HCT116 (cell line): ENCODE results near the gene MAP2K2. TPM values are rescaled to one million over a fixed set of nuclear protein-coding genes. Genes with fewer than 3 reads are reported as not detected.

Experiments
- ATAC-seq: fragments of 200-7000 bp; cut with Tn5 transposase; 2 replicates; pipeline ENCODE4 v1.9.1; 2020; ENCODE audit warnings: mild to moderate bottlenecking, moderate library complexity
- BruUV-seq: library from RNA; stranded (reverse); fragments of 400-500 nt; replicated peaks from 2 replicates; lab custom pipeline; 2021; lab: Mats Ljungman, UMichigan
- CTCF ChIA-PET: fragments of 300-600 bp; sonication (Branson Sonifier 250); formaldehyde crosslinking; loops from one replicate; lab custom pipeline; 2021; ENCODE audit warnings: antibody characterized with exemption; lab: Charles Lee
- POLR2A ChIA-PET: fragments of 300-600, 350-600 bp; sonication (Branson Sonifier 250); formaldehyde crosslinking; loops from one replicate; lab custom pipeline; 2021; ENCODE audit warnings: antibody characterized with exemption; lab: Charles Lee
- RAD21 ChIA-PET, 2 experiments: fragments of 300-600 bp; sonication (Branson Sonifier 250); formaldehyde crosslinking; loops; one replicate each; lab custom pipeline; 2023; ENCODE audit warnings: low total read pairs in 2 of 2; ENCODE audit not compliant: uncharacterized antibody in 2 of 2, unreplicated experiment in 2 of 2, low non-redundant PET in 1 of 2; lab: Charles Lee
- DNase-seq: peaks from one replicate; pipeline ENCODE4 v3.0.0-alpha.2; 2010; ENCODE audit warnings: low read depth, low spot score
- H2AFZ ChIP-seq: fragments of 200-600 bp; shearing (Covaris generic), sonication (generic); 2 replicates; pipeline ENCODE4 v1.6.1; 2017; ENCODE audit warnings: low read depth, mixed run types, mixed read lengths, antibody characterized with exemption, low read length; ENCODE audit not compliant: poor library complexity, severe bottlenecking
- H3K27ac ChIP-seq: 2 replicates; pipeline ENCODE4 v1.5.1; 2012; ENCODE audit warnings: low read depth, low read length
- H3K27me3 ChIP-seq: fragments of 200-600 bp; sonication (generic); 2 replicates; pipeline ENCODE4 v1.6.1; 2016; ENCODE audit warnings: mixed run types, low read length, mixed read lengths; ENCODE audit not compliant: insufficient read depth
- H3K36me3 ChIP-seq, 2 experiments: fragments of 200-500 bp in 1 of 2; fragments of 200-600 bp in 1 of 2; sonication (Bioruptor generic) in 1 of 2; sonication (generic) in 1 of 2; 2 replicates each; pipeline versions ENCODE4 v1.5.1 to v1.6.1; 2014 to 2016; ENCODE audit warnings: low read length in 2 of 2, inconsistent platforms in 1 of 2, mixed read lengths in 1 of 2, mixed run types in 1 of 2; ENCODE audit not compliant: insufficient read depth in 2 of 2, control insufficient read depth in 1 of 2
- H3K4me1 ChIP-seq, 2 experiments: fragments of 200-600 bp in 1 of 2; sonication (generic) in 1 of 2; 2 replicates each; pipeline versions ENCODE4 v1.5.1 to v1.6.1; 2012 to 2017; ENCODE audit warnings: low read length in 2 of 2, inconsistent platforms in 1 of 2, mild to moderate bottlenecking in 1 of 2, mixed read lengths in 1 of 2, mixed run types in 1 of 2, moderate library complexity in 1 of 2; ENCODE audit not compliant: insufficient read depth in 2 of 2, control insufficient read depth in 1 of 2
- H3K4me2 ChIP-seq: fragments of 200-600 bp; sonication (generic); 2 replicates; pipeline ENCODE4 v1.6.1; 2017; ENCODE audit warnings: mixed run types, low read length, mixed read lengths
- H3K4me3 ChIP-seq, 2 experiments: fragments of 200-600 bp in 1 of 2; sonication (generic) in 1 of 2; replicated peaks in 1 of 2; 2 replicates each; pipeline ENCODE4 v1.5.1; 2011 to 2016; ENCODE audit warnings: low read length in 2 of 2, control low read depth in 1 of 2, low read depth in 1 of 2, mild to moderate bottlenecking in 1 of 2, mixed read lengths in 1 of 2, mixed run types in 1 of 2
- H3K79me2 ChIP-seq: fragments of 200-600 bp; sonication (generic); 2 replicates; pipeline ENCODE4 v1.6.1; 2017; ENCODE audit warnings: mild to moderate bottlenecking, mixed run types, low read length, moderate library complexity, mixed read lengths; ENCODE audit not compliant: insufficient read depth
- H3K9ac ChIP-seq: fragments of 200-600 bp; sonication (generic); 2 replicates; pipeline ENCODE4 v1.6.1; 2016; ENCODE audit warnings: low read length, mixed read lengths
- H3K9me2 ChIP-seq: fragments of 200-600 bp; sonication (generic), shearing (Covaris generic); 2 replicates; pipeline ENCODE4 v1.6.1; 2017; ENCODE audit warnings: mixed run types, mild to moderate bottlenecking, moderate library complexity; ENCODE audit not compliant: insufficient read depth
- H3K9me3 ChIP-seq, 2 experiments: fragments of 200-500 bp in 1 of 2; fragments of 200-600 bp in 1 of 2; sonication (Bioruptor generic) in 1 of 2; sonication (generic) in 1 of 2; 2 replicates each; pipeline ENCODE4 v1.6.1; 2014 to 2017; ENCODE audit warnings: low read length in 2 of 2, mixed read lengths in 2 of 2, inconsistent platforms in 1 of 2, low read depth in 1 of 2, mild to moderate bottlenecking in 1 of 2, mixed run types in 1 of 2, moderate library complexity in 1 of 2; ENCODE audit not compliant: control insufficient read depth in 1 of 2, insufficient read depth in 1 of 2
- H4K20me1 ChIP-seq: fragments of 200-600 bp; sonication (generic), shearing (Covaris generic); 2 replicates; pipeline ENCODE4 v1.6.1; 2017; ENCODE audit warnings: mixed run types, mild to moderate bottlenecking, moderate library complexity; ENCODE audit not compliant: insufficient read depth
- CEBPB ChIP-seq: IDR thresholded peaks from 2 replicates; pipeline ENCODE4 v1.6.1; 2012; ENCODE audit warnings: low read depth
- EZH2 ChIP-seq: fragments of 200-600 bp; sonication (generic); IDR thresholded peaks from 2 replicates; pipeline ENCODE4 v1.6.1; 2017; ENCODE audit warnings: antibody characterized with exemption, mixed run types
- JUND ChIP-seq: IDR thresholded peaks from 2 replicates; pipeline ENCODE4 v1.6.1; 2012
- MAX ChIP-seq: IDR thresholded peaks from 2 replicates; pipeline ENCODE4 v1.6.1; 2012
- REST ChIP-seq: IDR thresholded peaks from 2 replicates; pipeline ENCODE4 v1.6.1; 2012; ENCODE audit warnings: low read depth
- SP1 ChIP-seq: IDR thresholded peaks from 2 replicates; pipeline ENCODE4 v1.6.1; 2012; ENCODE audit warnings: low read depth
- TCF7L2 ChIP-seq: IDR thresholded peaks from 2 replicates; pipeline ENCODE4 v1.7.0; 2011; ENCODE audit warnings: borderline replicate concordance, inconsistent platforms; ENCODE audit not compliant: insufficient read depth, insufficient read length; ENCODE audit errors: extremely low read depth
- ZBTB33 ChIP-seq: IDR thresholded peaks from 2 replicates; pipeline ENCODE4 v1.6.1; 2011; ENCODE audit warnings: mild to moderate bottlenecking, low read length, moderate library complexity; ENCODE audit not compliant: insufficient replicate concordance; ENCODE audit errors: extremely low read depth
- intact Hi-C: fragments of 100-400 bp; cut with micrococcal nuclease; formaldehyde crosslinking; loops from 2 replicates; pipeline ENCODE4 v1.10.0; 2022
- total RNA-seq: library from RNA; stranded (reverse); gene quantifications from one replicate; pipeline ENCODE4 v1.2.1, GENCODE V29; 2021; ENCODE audit not compliant: unreplicated experiment
- TF ChIP-seq, protein P1 (sequence below), 3 experiments: fragments of 200-600 bp in 1 of 3; sonication (generic) in 1 of 3; IDR thresholded peaks in 2 of 3; conservative IDR thresholded peaks in 1 of 3; 2 replicates each; pipeline ENCODE4 v1.5.1; 2012 to 2017; ENCODE audit warnings: low read depth in 2 of 3, low read length in 2 of 3, antibody characterized with exemption in 1 of 3, borderline replicate concordance in 1 of 3, control low read depth in 1 of 3, mild to moderate bottlenecking in 1 of 3, mixed read lengths in 1 of 3, mixed run types in 1 of 3, moderate library complexity in 1 of 3; ENCODE audit not compliant: insufficient read depth in 1 of 3

Gene MAP2K2
- total RNA-seq, 1 experiment from 2014 or later = 186 TPM

- H2AFZ ChIP-seq = no peak overlapping the region
- H3K79me2 ChIP-seq = no peaks in the 10 kb centered on the region
- H3K36me3 ChIP-seq = no peaks in the 10 kb centered on the region
- peaks cover 24 to 33% of the 10 kb centered on the region in 2 experiments for H3K4me1 ChIP-seq
- no peaks in the 10 kb centered on the region for H4K20me1 ChIP-seq
- no peaks in the 10 kb centered on the region for H3K9me2 ChIP-seq
- no peaks in the 10 kb centered on the region for H3K9me3 ChIP-seq
- TF ChIP-seq CEBPB = no peak
- TF ChIP-seq REST = no peak
- no peak for TF ChIP-seq JUND
- no peak for TF ChIP-seq TCF7L2
- TF ChIP-seq ZBTB33 = no peak
- TF ChIP-seq SP1 = no peak
- no peak for TF ChIP-seq EZH2
- TF ChIP-seq MAX = no peak
- TF ChIP-seq, protein P1, sequence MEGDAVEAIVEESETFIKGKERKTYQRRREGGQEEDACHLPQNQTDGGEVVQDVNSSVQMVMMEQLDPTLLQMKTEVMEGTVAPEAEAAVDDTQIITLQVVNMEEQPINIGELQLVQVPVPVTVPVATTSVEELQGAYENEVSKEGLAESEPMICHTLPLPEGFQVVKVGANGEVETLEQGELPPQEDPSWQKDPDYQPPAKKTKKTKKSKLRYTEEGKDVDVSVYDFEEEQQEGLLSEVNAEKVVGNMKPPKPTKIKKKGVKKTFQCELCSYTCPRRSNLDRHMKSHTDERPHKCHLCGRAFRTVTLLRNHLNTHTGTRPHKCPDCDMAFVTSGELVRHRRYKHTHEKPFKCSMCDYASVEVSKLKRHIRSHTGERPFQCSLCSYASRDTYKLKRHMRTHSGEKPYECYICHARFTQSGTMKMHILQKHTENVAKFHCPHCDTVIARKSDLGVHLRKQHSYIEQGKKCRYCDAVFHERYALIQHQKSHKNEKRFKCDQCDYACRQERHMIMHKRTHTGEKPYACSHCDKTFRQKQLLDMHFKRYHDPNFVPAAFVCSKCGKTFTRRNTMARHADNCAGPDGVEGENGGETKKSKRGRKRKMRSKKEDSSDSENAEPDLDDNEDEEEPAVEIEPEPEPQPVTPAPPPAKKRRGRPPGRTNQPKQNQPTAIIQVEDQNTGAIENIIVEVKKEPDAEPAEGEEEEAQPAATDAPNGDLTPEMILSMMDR (IDR thresholded peaks at IDR 0.05 in 2 of 3, conservative IDR thresholded peaks at IDR 0.05 in 1 of 3; ENCODE audit: borderline replicate concordance in 1 of 3, insufficient read depth in 1 of 3, low read depth in 2 of 3, low read length in 2 of 3) = no peak
- no peak overlapping the region for H3K9ac ChIP-seq
- H3K27me3 ChIP-seq = no peaks in the 10 kb centered on the region
- no peak for DNase-seq
- no peak overlapping the region for H3K27ac ChIP-seq
- BruUV-seq = no TSS peak
- POLR2A ChIA-PET = no interaction called here
- intact Hi-C loops = loop anchor here (10.0 kb wide), 1 partner anchor 70 kb away; the partner anchor contains the start of gene ZBTB7A
- no peak overlapping the region for H3K4me2 ChIP-seq
- H3K4me3 ChIP-seq = no peak overlapping the region
- no peak for ATAC-seq
- RAD21 ChIA-PET = no interaction called here
- CTCF ChIA-PET = no interaction called here
Observed at GRCh38 chr19:4134351-4134750, 10.4 kb upstream of the MAP2K2 start.
